GM12891 (cell line): ENCODE results near the gene PSME2. TPM values are rescaled to one million over a fixed set of nuclear protein-coding genes. Genes with fewer than 3 reads are reported as not detected.

Source experiments
- DNase-seq: peaks from one replicate; pipeline ENCODE4 v3.0.0; 2011; ENCODE audit warnings: low spot score; ENCODE audit not compliant: insufficient read length
- FAIRE-seq: peaks from 2 replicates; lab custom pipeline; 2011; peaks lifted over from hg19 to GRCh38; lab: Jason Lieb, UNC
- PAX5 ChIP-seq: IDR thresholded peaks from 2 replicates; pipeline ENCODE4 v1.6.1; 2011; ENCODE audit warnings: low read length, moderate library complexity, mild to moderate bottlenecking; ENCODE audit not compliant: insufficient read depth, severe bottlenecking
- POLR2A ChIP-seq: IDR thresholded peaks from 2 replicates; pipeline ENCODE4 v1.6.1; 2011; ENCODE audit warnings: low read depth, low read length, control low read depth
- POLR2AphosphoS5 ChIP-seq: IDR thresholded peaks from 2 replicates; pipeline ENCODE4 v1.6.1; 2011; ENCODE audit warnings: low read depth, low read length, control low read depth
- POU2F2 ChIP-seq: IDR thresholded peaks from 2 replicates; pipeline ENCODE4 v1.6.1; 2011; ENCODE audit warnings: low read depth, mild to moderate bottlenecking, control low read depth, low read length, moderate library complexity
- SPI1 ChIP-seq: IDR thresholded peaks from 2 replicates; pipeline ENCODE4 v1.6.1; 2011; ENCODE audit warnings: low read depth, low read length, control low read depth
- TAF1 ChIP-seq: IDR thresholded peaks from 2 replicates; pipeline ENCODE4 v1.6.1; 2011; ENCODE audit warnings: low read depth, low read length, control low read depth
- polyA plus RNA-seq: library from polyadenylated mRNA; unstranded; fragments of >200 nt; gene quantifications from one replicate; pipeline ENCODE4 v1.2.1, GENCODE V29; 2012; ENCODE audit warnings: low read depth, missing spikeins, inconsistent platforms; ENCODE audit not compliant: missing spikeins

PSME2 gene, protein sequence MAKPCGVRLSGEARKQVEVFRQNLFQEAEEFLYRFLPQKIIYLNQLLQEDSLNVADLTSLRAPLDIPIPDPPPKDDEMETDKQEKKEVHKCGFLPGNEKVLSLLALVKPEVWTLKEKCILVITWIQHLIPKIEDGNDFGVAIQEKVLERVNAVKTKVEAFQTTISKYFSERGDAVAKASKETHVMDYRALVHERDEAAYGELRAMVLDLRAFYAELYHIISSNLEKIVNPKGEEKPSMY
- 620 TPM for polyA plus RNA-seq

- DNase-seq (peak; percentile 92), FAIRE-seq (peak; percentile 93)
- TF ChIP-seq POLR2A, result peak; percentile 78
- peak; percentile 83 for TF ChIP-seq POLR2AphosphoS5
- TF ChIP-seq PAX5, result peak; percentile 68
- TF ChIP-seq TAF1, result no peak
- TF ChIP-seq SPI1, result no peak
- 0 out of 2 replicates have a peak, but pooled peaks have one; percentile 12 for TF ChIP-seq POU2F2
These were observed at the start of gene PSME2 for GRCh38 chr14:24146453-24146977. PSME2 (minus strand) TSS chr14:24146610; CDS start chr14:24146581, 29 bp downstream.

DNA sequence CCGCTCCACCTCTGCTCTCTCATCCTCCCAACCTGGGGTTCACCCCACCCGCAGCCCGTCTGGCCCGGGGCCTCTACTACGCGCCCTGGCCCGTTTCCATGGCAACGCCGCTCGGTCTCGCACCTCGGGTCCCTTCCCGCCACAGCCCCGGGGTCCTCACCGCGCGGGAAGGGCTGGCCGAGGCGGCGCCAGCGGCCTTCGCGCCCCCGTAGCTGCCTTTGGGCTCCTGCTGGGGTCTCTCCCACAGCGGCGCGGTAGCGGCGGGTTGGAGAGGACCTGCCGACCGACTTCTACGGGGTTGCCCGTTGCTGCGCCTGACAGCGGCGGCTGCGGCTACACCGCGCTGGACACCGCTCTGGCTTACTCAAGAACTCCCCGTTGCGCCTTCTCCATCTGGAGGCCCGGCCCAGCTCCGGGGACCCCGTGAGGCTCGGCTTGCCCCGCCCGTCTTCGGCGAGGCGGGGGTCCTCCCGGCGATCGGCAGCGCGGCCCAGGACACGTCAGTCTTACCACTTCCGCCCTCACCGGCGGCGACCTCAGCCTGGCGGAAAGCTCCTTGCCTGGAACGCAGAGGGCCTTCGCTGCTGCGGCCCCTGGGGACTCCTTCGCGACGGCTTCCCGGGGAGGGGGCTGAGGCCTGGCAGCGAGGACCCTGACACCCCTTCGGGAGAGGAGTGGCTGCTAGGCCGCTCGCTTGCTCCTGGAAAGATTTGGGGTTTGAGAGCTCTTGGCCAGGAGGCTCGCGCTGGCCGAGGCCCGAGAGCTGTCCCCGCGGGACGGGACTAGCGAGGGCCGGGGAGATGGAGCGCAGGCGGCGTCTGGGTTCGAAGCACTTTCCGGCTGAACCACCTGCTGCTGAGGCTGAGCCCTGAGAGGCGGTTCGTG lies 49.0 kb upstream of the PSME2 start, which contains the start of gene TM9SF1:
Gene TM9SF1 (minus strand): TSS at position 256 of the 885 bp plus-strand sequence. CDS start 422 bp downstream, outside the sequence.
- TF ChIP-seq POLR2AphosphoS5 (peak; percentile 45; the same call in 1 of the 2 replicates), POU2F2 (peak; percentile 12; the same call in 1 of the 2 replicates), SPI1 (peak; percentile 35; the same call in 1 of the 2 replicates), TAF1 (no peak; the same call in 1 of the 2 replicates), POLR2A (peak; percentile 54; the same call in 1 of the 2 replicates), PAX5 (no peak)
- DNase-seq (peak; percentile 95), FAIRE-seq (peak; percentile 96)

DNA sequence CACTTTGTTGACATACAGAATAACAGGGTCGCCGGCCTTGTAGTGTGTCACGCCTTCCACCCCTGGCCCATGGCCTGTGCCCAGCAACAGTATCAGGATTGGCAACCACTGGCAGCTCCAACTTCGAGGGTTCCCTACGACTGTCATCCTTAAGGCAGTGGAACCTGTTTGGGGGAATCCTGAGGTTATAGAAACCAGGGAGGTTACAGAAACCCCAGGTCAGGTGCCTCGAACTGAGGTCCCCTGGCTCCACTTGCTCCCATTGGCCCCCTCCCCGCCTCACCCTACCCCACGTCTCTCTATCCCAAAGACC lies 48.4 kb upstream of the PSME2 start:
- DNase-seq (no peak), FAIRE-seq (no peak)
- TF ChIP-seq TAF1, result no peak
- no peak for TF ChIP-seq POLR2A
- TF ChIP-seq POLR2AphosphoS5, result no peak
- no peak for TF ChIP-seq POU2F2
- TF ChIP-seq SPI1, result no peak
- TF ChIP-seq PAX5, result no peak

DNA sequence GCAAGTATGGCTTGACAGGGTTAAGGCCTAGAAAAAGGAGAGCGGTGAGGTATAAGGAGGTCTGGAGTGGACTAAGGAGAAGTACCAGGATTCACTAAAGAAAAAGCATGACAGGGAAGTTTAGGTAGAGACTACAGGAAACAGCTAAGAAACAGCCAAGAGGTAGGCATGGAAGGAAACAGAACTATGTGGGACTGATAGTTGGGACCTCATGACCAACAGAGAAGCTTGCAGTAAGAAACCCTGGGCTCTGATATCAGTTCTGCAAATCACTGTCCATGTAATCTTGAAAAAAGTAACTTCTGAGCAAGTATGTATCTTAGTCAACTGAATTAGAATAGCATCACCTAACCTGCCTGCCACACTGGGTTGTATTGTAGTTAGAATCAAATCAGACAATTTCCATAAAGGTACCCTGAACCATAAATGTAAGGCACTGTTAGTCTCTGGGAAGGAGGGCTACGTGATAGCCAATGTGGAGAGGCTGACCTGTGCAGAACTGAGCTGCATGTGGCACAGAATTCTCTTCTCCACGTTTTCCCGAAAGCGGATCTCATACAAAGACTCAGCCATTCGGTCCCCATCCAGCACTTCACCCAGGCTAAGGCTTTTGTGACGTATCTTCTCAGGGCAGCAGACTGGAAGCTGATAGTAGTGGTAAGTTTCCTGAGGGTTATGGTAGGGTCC lies 47.9 kb upstream of the PSME2 start:
- DNase-seq (no peak), FAIRE-seq (no peak)
- TF ChIP-seq PAX5, result no peak
- no peak for TF ChIP-seq POLR2A
- TF ChIP-seq POU2F2, result no peak
- no peak for TF ChIP-seq SPI1
- TF ChIP-seq POLR2AphosphoS5, result no peak
- no peak for TF ChIP-seq TAF1

- no peak for DNase-seq
- FAIRE-seq, result no peak
- TF ChIP-seq POU2F2 (no peak), POLR2A (no peak), TAF1 (no peak), SPI1 (no peak), POLR2AphosphoS5 (no peak), PAX5 (no peak)
These were observed 46.5 kb upstream of the PSME2 start for GRCh38 chr14:24192933-24193332.

DNA sequence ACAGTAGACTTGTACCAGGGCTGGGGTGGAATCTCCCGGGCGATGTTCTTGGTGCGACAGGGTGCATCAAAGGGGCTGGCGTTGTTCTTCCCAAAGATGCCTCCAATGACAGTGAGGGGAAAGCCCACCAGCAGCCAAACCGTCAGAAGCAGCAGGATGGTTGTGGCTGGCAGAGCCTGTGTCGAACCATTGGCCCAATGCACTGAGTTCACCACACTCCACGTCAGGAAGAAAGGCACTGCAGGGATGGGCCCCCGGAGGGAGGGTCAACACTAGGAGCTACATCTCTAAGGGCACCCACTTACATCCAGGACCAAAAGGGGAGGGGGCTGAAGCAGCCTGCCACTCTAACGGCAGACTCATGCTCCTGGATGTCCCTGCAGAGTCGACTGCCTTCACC lies 44.0 kb upstream of the PSME2 start:
- TF ChIP-seq POLR2A (no peak), SPI1 (no peak), POU2F2 (no peak), POLR2AphosphoS5 (no peak), TAF1 (no peak), PAX5 (no peak)
- DNase-seq, result no peak
- FAIRE-seq, result no peak

GRCh38 chr14:24189460-24189859 lies 43.0 kb upstream of the PSME2 start:
- no peak for FAIRE-seq
- no peak for DNase-seq
- TF ChIP-seq POLR2AphosphoS5, result no peak
- no peak for TF ChIP-seq PAX5
- no peak for TF ChIP-seq POLR2A
- TF ChIP-seq SPI1, result no peak
- TF ChIP-seq TAF1, result no peak
- no peak for TF ChIP-seq POU2F2

DNA sequence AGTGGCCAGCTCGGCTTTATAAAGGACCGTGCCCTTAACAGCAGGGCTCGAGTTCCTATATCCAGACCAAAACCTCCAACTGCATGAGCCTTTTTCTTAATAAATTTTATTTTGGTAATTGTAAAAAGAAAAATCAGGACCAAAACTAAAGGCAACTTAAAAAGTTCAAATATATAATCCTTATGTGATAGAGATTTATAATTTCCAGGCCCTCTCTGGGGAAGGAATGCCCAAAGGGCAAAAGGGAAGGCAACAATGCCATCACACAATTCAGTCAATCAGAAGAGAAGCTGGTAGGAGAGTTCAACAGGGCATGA lies 42.6 kb upstream of the PSME2 start:
- no peak for FAIRE-seq
- no peak for TF ChIP-seq POU2F2
- no peak for TF ChIP-seq POLR2A
- TF ChIP-seq TAF1, result no peak
- no peak for TF ChIP-seq SPI1
- TF ChIP-seq POLR2AphosphoS5, result no peak
- no peak for TF ChIP-seq PAX5
- no peak for DNase-seq
